ENCODE results near the gene PLEKHA7. TPM values are rescaled to one million over a fixed set of nuclear protein-coding genes. Genes with fewer than 3 reads are reported as not detected.
A peak's percentile ranks its signal among the peaks of the same experiment; 100 is the strongest.

The PLEKHA7 gene
- total RNA-seq, 1 experiment from 2014 or later: 57.6 TPM

DNA sequence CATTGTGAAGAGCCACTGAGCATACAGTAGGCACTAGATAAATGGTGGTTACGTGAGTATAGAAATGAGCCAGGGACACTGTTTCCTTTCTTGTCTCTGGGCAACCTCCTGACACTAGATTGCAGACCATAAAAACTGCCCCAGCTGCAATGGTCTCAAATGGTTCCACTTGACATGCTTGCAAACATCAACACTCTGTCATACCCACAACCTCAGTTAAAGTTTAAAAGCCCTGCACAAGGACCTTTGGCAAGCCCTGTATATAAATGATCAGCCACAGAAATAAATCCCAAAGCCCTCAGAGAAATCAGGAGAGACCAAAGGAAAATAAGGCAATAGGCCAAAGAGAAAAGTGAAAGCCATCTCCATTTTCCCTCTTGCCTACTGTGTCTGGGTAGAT, 20.7 kb downstream of the PLEKHA7 start:
- H3K36me3 Mint-ChIP-seq (ENCODE audit: insufficient read depth, unreplicated experiment): peaks cover 7% of the 10 kb centered on the region
- no peak overlapping the region for H3K4me3 Mint-ChIP-seq (ENCODE audit: unreplicated experiment)
- Histone ChIP-seq H3K4me1 (peaks cover 9% of the 10 kb centered on the region), H3K4me3 (ENCODE audit: low read depth, low read length) (no peak overlapping the region), H3K9me3 (no peaks in the 10 kb centered on the region), H3K36me3 (ENCODE audit: control insufficient read depth, insufficient read depth, low read length) (no peaks in the 10 kb centered on the region), H3K27me3 (replicated peaks; ENCODE audit: control insufficient read depth, insufficient read depth, low read length) (no peaks in the 10 kb centered on the region)
- BruUV-seq (replicated peaks): no TSS peak
- no peaks in the 10 kb centered on the region for H3K27me3 Mint-ChIP-seq (ENCODE audit: insufficient read depth, unreplicated experiment)
- no peak for DNase-seq
- TF ChIP-seq, protein P1, sequence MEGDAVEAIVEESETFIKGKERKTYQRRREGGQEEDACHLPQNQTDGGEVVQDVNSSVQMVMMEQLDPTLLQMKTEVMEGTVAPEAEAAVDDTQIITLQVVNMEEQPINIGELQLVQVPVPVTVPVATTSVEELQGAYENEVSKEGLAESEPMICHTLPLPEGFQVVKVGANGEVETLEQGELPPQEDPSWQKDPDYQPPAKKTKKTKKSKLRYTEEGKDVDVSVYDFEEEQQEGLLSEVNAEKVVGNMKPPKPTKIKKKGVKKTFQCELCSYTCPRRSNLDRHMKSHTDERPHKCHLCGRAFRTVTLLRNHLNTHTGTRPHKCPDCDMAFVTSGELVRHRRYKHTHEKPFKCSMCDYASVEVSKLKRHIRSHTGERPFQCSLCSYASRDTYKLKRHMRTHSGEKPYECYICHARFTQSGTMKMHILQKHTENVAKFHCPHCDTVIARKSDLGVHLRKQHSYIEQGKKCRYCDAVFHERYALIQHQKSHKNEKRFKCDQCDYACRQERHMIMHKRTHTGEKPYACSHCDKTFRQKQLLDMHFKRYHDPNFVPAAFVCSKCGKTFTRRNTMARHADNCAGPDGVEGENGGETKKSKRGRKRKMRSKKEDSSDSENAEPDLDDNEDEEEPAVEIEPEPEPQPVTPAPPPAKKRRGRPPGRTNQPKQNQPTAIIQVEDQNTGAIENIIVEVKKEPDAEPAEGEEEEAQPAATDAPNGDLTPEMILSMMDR (IDR thresholded peaks at IDR 0.05; ENCODE audit: insufficient read depth in 1 of 2, low read depth in 1 of 2, low read length in 1 of 2, severe bottlenecking in 1 of 2, unreplicated experiment in 1 of 2): no peak
- CTCF ChIA-PET: no interaction called here
- intact Hi-C loops (cut with micrococcal nuclease; ENCODE audit: unreplicated experiment): no loop called here
- no peaks in the 10 kb centered on the region for H3K9me3 Mint-ChIP-seq (ENCODE audit: unreplicated experiment)
- peaks cover under 1% of the 10 kb centered on the region for H3K4me1 Mint-ChIP-seq (ENCODE audit: low read depth, unreplicated experiment)
- H3K27ac Mint-ChIP-seq (ENCODE audit: unreplicated experiment): no peak overlapping the region
- POLR2A ChIA-PET: no interaction called here

DNA sequence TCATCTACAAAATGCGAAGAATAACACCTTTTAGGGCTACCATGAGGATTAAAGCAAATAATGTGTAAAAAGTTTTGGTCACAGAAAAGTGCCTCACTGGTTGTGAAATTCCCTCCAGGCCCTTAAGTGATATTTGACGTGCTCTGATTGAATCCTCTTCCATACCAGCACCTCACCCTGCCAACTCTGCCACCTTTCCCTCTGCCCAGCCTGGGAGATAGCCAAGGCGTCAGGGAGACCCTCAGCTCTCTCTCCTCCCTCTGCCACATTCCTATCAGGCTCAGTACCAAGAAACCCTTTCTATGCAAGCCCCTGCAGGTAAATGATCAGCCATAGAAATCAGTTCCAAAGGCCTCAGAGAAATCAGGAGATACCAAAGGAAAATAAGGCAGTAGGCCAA, 21.4 kb downstream of the PLEKHA7 start:
- Histone ChIP-seq H3K4me3 (ENCODE audit: low read depth, low read length) (no peak overlapping the region), H3K4me1 (peaks cover 14% of the 10 kb centered on the region), H3K9me3 (no peaks in the 10 kb centered on the region), H3K36me3 (ENCODE audit: control insufficient read depth, insufficient read depth, low read length) (no peaks in the 10 kb centered on the region), H3K27me3 (replicated peaks; ENCODE audit: control insufficient read depth, insufficient read depth, low read length) (no peaks in the 10 kb centered on the region)
- peaks cover 7% of the 10 kb centered on the region for H3K36me3 Mint-ChIP-seq (ENCODE audit: insufficient read depth, unreplicated experiment)
- CTCF ChIA-PET: no interaction called here
- POLR2A ChIA-PET: no interaction called here
- no peaks in the 10 kb centered on the region for H3K9me3 Mint-ChIP-seq (ENCODE audit: unreplicated experiment)
- no peak overlapping the region for H3K4me3 Mint-ChIP-seq (ENCODE audit: unreplicated experiment)
- H3K27me3 Mint-ChIP-seq (ENCODE audit: insufficient read depth, unreplicated experiment): no peaks in the 10 kb centered on the region
- peaks cover 7% of the 10 kb centered on the region for H3K4me1 Mint-ChIP-seq (ENCODE audit: low read depth, unreplicated experiment)
- peak overlapping the region; percentile 21 for H3K27ac Mint-ChIP-seq (ENCODE audit: unreplicated experiment)
- no TSS peak for BruUV-seq (replicated peaks)
- TF ChIP-seq, protein P1 (IDR thresholded peaks at IDR 0.05; ENCODE audit: insufficient read depth in 1 of 2, low read depth in 1 of 2, low read length in 1 of 2, severe bottlenecking in 1 of 2, unreplicated experiment in 1 of 2): no peak
- DNase-seq: no peak
- intact Hi-C loops (cut with micrococcal nuclease; ENCODE audit: unreplicated experiment): no loop called here

DNA sequence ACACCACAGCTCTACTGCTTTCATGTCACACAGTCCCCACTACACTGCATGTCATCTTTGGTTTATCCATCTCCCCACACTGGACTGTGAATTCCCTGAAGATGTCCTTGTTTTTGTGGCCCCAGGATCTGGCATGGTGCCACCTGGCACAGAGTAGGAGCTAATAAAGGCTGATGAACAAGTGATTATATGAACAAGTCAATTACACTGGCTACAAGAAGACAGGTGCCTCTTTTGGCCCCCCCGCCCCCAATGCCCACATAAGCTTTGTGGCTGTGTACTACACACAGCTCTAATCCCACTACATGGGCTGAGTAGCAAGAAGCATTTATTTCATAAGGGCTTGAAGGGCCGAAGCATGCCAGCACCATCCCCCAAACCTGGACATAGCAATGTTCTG, 24.7 kb downstream of the PLEKHA7 start:
- no peaks in the 10 kb centered on the region for H3K9me3 Mint-ChIP-seq (ENCODE audit: unreplicated experiment)
- BruUV-seq (replicated peaks): no TSS peak
- H3K36me3 Mint-ChIP-seq (ENCODE audit: insufficient read depth, unreplicated experiment): peaks cover 15% of the 10 kb centered on the region
- H3K27me3 ChIP-seq (replicated peaks; ENCODE audit: control insufficient read depth, insufficient read depth, low read length): no peaks in the 10 kb centered on the region
- H3K4me1 ChIP-seq: peaks cover 25% of the 10 kb centered on the region
- H3K36me3 ChIP-seq (ENCODE audit: control insufficient read depth, insufficient read depth, low read length): no peaks in the 10 kb centered on the region
- no peak for DNase-seq
- ChIA-PET CTCF (no interaction called here), POLR2A (no interaction called here)
- no peaks in the 10 kb centered on the region for H3K9me3 ChIP-seq
- intact Hi-C loops (cut with micrococcal nuclease; ENCODE audit: unreplicated experiment): loop anchor here (5.0 kb wide), 1 partner anchor 42 kb away; no protein-coding TSS in a partner anchor
- no peaks in the 10 kb centered on the region for H3K27me3 Mint-ChIP-seq (ENCODE audit: insufficient read depth, unreplicated experiment)
- no peak overlapping the region for H3K4me3 ChIP-seq (ENCODE audit: low read depth, low read length)
- TF ChIP-seq, protein P1 (IDR thresholded peaks at IDR 0.05; ENCODE audit: insufficient read depth in 1 of 2, low read depth in 1 of 2, low read length in 1 of 2, severe bottlenecking in 1 of 2, unreplicated experiment in 1 of 2): no peak
- H3K4me3 Mint-ChIP-seq (ENCODE audit: unreplicated experiment): no peak overlapping the region
- H3K27ac Mint-ChIP-seq (ENCODE audit: unreplicated experiment): no peak overlapping the region
- H3K4me1 Mint-ChIP-seq (ENCODE audit: low read depth, unreplicated experiment): peaks cover 14% of the 10 kb centered on the region

Data from Caco-2 (cell line).